Measurements from ENCODE around the gene USP30.
"Not testable (repeated sequence)": the region's sequence is repeated elsewhere in the genome, so short reads cannot be mapped to it uniquely, and the experiment has no call there.

The USP30 gene

DNA sequence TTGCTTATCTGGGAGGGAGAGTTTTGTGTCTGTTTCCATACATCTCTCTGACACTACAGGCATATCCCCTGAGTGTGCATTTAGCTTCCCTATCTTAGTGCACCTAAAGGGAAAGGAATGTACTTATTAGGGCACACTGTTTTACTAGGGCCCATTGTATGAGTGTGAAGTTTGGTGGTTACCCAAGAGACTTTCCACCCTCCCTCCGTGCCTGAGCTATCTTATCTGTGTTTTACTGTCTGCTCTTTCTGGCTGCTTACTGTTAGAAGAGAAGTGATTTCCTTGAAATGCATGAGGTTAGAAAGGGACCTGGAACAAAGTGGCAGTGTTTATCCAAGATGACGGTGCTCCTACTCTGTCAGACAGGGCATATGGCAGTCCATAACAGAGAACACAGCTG, 23.0 kb upstream of the USP30 start:
- DNase-seq: no peak
- Histone ChIP-seq H3K9me3 (0 out of 2 replicates have a peak, but pooled peaks cover 3% of the 10 kb centered on the region), H3K27me3 (no peaks in the 10 kb centered on the region; the same call in 1 of the 2 replicates), H3K4me1 (no peaks in the 10 kb centered on the region), H3K36me3 (no peaks in the 10 kb centered on the region), H3K4me3 (ENCODE audit: low read depth, low read length) (no peak overlapping the region)
- TF ChIP-seq, protein P1, sequence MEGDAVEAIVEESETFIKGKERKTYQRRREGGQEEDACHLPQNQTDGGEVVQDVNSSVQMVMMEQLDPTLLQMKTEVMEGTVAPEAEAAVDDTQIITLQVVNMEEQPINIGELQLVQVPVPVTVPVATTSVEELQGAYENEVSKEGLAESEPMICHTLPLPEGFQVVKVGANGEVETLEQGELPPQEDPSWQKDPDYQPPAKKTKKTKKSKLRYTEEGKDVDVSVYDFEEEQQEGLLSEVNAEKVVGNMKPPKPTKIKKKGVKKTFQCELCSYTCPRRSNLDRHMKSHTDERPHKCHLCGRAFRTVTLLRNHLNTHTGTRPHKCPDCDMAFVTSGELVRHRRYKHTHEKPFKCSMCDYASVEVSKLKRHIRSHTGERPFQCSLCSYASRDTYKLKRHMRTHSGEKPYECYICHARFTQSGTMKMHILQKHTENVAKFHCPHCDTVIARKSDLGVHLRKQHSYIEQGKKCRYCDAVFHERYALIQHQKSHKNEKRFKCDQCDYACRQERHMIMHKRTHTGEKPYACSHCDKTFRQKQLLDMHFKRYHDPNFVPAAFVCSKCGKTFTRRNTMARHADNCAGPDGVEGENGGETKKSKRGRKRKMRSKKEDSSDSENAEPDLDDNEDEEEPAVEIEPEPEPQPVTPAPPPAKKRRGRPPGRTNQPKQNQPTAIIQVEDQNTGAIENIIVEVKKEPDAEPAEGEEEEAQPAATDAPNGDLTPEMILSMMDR (IDR thresholded peaks at IDR 0.05; ENCODE audit: low read depth, low read length): no peak

- Histone ChIP-seq H3K4me3 (ENCODE audit: low read depth, low read length) (no peak overlapping the region), H3K4me1 (no peaks in the 10 kb centered on the region), H3K9me3 (0 out of 2 replicates have a peak, but pooled peaks cover 3% of the 10 kb centered on the region), H3K36me3 (no peaks in the 10 kb centered on the region), H3K27me3 (no peaks in the 10 kb centered on the region; the same call in 1 of the 2 replicates)
- DNase-seq: no peak
- TF ChIP-seq, protein P1 (IDR thresholded peaks at IDR 0.05; ENCODE audit: low read depth, low read length): no peak
Observed at GRCh38 chr12:109033239-109034196, 18.9 kb upstream of the USP30 start.

- Histone ChIP-seq H3K36me3 (no peaks in the 10 kb centered on the region), H3K4me1 (no peaks in the 10 kb centered on the region), H3K27me3 (peaks cover 4% of the 10 kb centered on the region; the same call in 1 of the 2 replicates), H3K9me3 (no peaks in the 10 kb centered on the region), H3K4me3 (ENCODE audit: low read depth, low read length) (no peak overlapping the region)
- DNase-seq: no peak
- TF ChIP-seq, protein P1 (IDR thresholded peaks at IDR 0.05; ENCODE audit: low read depth, low read length): no peak
Observed at GRCh38 chr12:109036975-109037374, 15.4 kb upstream of the USP30 start.

DNA sequence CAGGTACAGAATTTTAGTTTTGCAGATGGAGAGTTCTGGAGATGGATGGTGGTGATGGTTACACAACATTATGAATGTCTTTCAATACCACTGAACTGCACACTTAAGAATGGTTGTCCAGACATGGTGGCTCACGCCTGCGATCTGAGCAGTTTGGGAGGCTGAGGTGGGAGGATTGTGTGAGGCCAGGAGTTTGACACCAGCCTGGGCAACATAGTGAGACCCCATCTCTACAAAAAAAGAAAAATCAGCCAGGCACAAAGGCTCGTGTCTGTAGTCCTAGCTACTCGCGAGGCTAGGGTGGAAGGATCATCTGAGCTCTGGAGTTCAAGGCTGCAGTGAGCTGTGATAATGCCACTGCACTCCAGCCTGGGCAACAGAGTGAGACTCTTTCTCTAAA, 8.1 kb upstream of the USP30 start:
- Histone ChIP-seq H3K4me1 (no peaks in the 10 kb centered on the region), H3K9me3 (no peaks in the 10 kb centered on the region), H3K36me3 (no peaks in the 10 kb centered on the region), H3K27me3 (peaks cover 12% of the 10 kb centered on the region), H3K4me3 (ENCODE audit: low read depth, low read length) (no peak overlapping the region)
- DNase-seq: no peak
- TF ChIP-seq, protein P1 (IDR thresholded peaks at IDR 0.05; ENCODE audit: low read depth, low read length): no peak

- H3K36me3 ChIP-seq: no peaks in the 10 kb centered on the region
- no peak for DNase-seq
- TF ChIP-seq, protein P1 (IDR thresholded peaks at IDR 0.05; ENCODE audit: low read depth, low read length): no peak
- H3K4me3 ChIP-seq (ENCODE audit: low read depth, low read length): no peak overlapping the region
- H3K4me1 ChIP-seq: no peaks in the 10 kb centered on the region
- H3K27me3 ChIP-seq: peaks cover 7% of the 10 kb centered on the region
- no peaks in the 10 kb centered on the region for H3K9me3 ChIP-seq
Observed at GRCh38 chr12:109047081-109047805, 5.1 kb upstream of the USP30 start.

DNA sequence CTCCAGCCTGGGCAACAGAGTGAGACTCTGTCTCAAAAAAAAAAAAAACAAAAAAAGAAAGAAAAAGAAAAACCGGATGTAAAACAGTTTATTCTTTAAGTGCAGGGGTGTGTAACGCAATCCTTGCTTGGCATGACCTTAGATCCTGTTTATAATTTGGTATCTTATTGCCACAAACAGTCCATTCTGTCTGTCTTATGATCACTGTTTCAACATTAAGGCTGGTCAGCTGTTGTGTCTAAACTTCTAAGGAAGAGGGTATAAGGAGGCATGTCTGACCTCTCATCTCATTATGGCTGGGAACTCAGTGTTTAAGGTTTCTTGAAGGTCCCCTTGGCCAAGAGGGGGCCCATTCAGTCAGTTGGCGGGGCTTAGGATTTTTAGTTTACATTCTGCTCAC, 3.7 kb upstream of the USP30 start:
- H3K9me3 ChIP-seq; H3K4me3 ChIP-seq (ENCODE audit: low read depth, low read length); H3K4me1 ChIP-seq; H3K36me3 ChIP-seq; DNase-seq; H3K27me3 ChIP-seq: not testable (repeated sequence)

DNA sequence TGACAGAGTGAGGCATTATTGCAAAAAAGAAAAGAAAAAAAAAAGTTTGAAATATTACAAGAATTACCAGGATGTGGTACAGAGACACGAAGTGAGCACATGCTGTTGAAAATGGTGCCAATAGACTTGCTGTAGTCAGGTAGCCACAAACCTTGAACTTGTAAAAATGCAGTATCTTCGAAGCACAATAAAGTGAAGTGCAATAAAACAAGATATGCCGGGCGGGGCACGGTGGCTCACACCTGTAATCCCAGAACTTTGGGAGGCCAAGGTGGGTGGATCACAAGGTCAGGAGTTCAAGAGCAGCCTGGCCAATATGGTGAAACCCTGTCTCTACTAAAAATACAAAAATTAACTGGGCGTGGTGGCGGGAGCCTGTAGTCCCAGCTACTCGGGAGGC, 2.6 kb upstream of the USP30 start:
- H3K27me3 ChIP-seq; H3K36me3 ChIP-seq; H3K4me1 ChIP-seq; DNase-seq; H3K9me3 ChIP-seq; H3K4me3 ChIP-seq (ENCODE audit: low read depth, low read length): not testable (repeated sequence)
